Naive thymus-derived CD4-positive, alpha-beta T cell (primary cell): Measurements from ENCODE around the gene RHOBTB1. TPM values are rescaled to one million over a fixed set of nuclear protein-coding genes. Genes with fewer than 3 reads are reported as not detected.
"Not testable (repeated sequence)": the region's sequence is repeated elsewhere in the genome, so short reads cannot be mapped to it uniquely, and the experiment has no call there.

Experiments used
- ATAC-seq: fragments of 150-1000 bp; cut with Tn5 transposase; 2 replicates; pipeline ENCODE4 v1.10.0; 2021; ENCODE audit warnings: mild to moderate bottlenecking, moderate library complexity
- CTCF ChIA-PET: fragments of 350-600 bp; sonication (Branson Sonifier 250); formaldehyde crosslinking; loops from one replicate; lab custom pipeline; 2021; ENCODE audit warnings: antibody characterized with exemption; lab: Charles Lee
- POLR2A ChIA-PET: fragments of 350-600 bp; sonication (Branson Sonifier 250); formaldehyde crosslinking; loops from one replicate; lab custom pipeline; 2021; ENCODE audit warnings: antibody characterized with exemption, inconsistent platforms; lab: Charles Lee
- DNase-seq, 9 donors: peaks; one replicate each; pipeline versions ENCODE4 v3.0.0 to v3.0.0-alpha.2; 2020 to 2022; ENCODE audit warnings: mixed read lengths in 1 of 9
- H3K27ac ChIP-seq: one replicate; pipeline ENCODE4 v1.7.0; 2013; ENCODE audit warnings: mild to moderate bottlenecking, low read depth, low read length, moderate library complexity
- H3K27me3 ChIP-seq, 2 donors: one replicate each; pipeline ENCODE4 v1.7.0; 2013; ENCODE audit warnings: low read length in 2 of 2, mild to moderate bottlenecking in 2 of 2, moderate library complexity in 2 of 2; ENCODE audit not compliant: control insufficient read depth in 2 of 2, insufficient read depth in 2 of 2
- H3K36me3 ChIP-seq, 3 experiments: 1 replicate in 2 of 3; 2 replicates in 1 of 3; pipeline ENCODE4 v1.7.0; 2013; ENCODE audit warnings: low read length in 3 of 3, mild to moderate bottlenecking in 3 of 3, moderate library complexity in 1 of 3; ENCODE audit not compliant: insufficient read depth in 3 of 3, control insufficient read depth in 2 of 3
- H3K4me1 ChIP-seq, 2 donors: one replicate each; pipeline ENCODE4 v1.7.0; 2013; ENCODE audit warnings: low read length in 2 of 2, mild to moderate bottlenecking in 2 of 2, moderate library complexity in 1 of 2; ENCODE audit not compliant: control insufficient read depth in 2 of 2, insufficient read depth in 2 of 2
- H3K4me3 ChIP-seq: 2 replicates; pipeline ENCODE4 v1.7.0; 2013; ENCODE audit warnings: mild to moderate bottlenecking, low read length
- H3K9me3 ChIP-seq, 3 experiments: 1 replicate in 2 of 3; 2 replicates in 1 of 3; pipeline ENCODE4 v1.7.0; 2013; ENCODE audit warnings: low read length in 3 of 3; ENCODE audit not compliant: control insufficient read depth in 2 of 3
- H3K27ac Mint-ChIP-seq, 9 donors: one replicate each; pipeline ENCODE4 v1.8.0; 2020 to 2022; ENCODE audit warnings: mixed read lengths in 9 of 9, mild to moderate bottlenecking in 8 of 9, moderate library complexity in 5 of 9, inconsistent platforms in 2 of 9
- H3K27me3 Mint-ChIP-seq, 5 donors: one replicate each; pipeline ENCODE4 v1.8.0; 2021 to 2022; ENCODE audit warnings: mixed read lengths in 5 of 5, mild to moderate bottlenecking in 1 of 5
- H3K36me3 Mint-ChIP-seq, 5 donors: one replicate each; pipeline ENCODE4 v1.8.0; 2020 to 2022; ENCODE audit warnings: mixed read lengths in 5 of 5, mild to moderate bottlenecking in 3 of 5, inconsistent platforms in 1 of 5
- H3K4me1 Mint-ChIP-seq, 7 donors: one replicate each; pipeline ENCODE4 v1.8.0; 2020 to 2022; ENCODE audit warnings: mixed read lengths in 7 of 7, mild to moderate bottlenecking in 3 of 7, inconsistent platforms in 1 of 7
- H3K4me3 Mint-ChIP-seq, 10 donors: one replicate each; pipeline ENCODE4 v1.8.0; 2020 to 2022; ENCODE audit warnings: mild to moderate bottlenecking in 10 of 10, mixed read lengths in 10 of 10, moderate library complexity in 6 of 10, inconsistent platforms in 2 of 10
- H3K9me3 Mint-ChIP-seq, 11 donors: one replicate each; pipeline ENCODE4 v1.8.0; 2020 to 2022; ENCODE audit warnings: mixed read lengths in 11 of 11, mild to moderate bottlenecking in 4 of 11, inconsistent platforms in 1 of 11, moderate library complexity in 1 of 11
- intact Hi-C, 2 donors: fragments of 100-400 bp; cut with micrococcal nuclease; formaldehyde crosslinking; loops; one replicate each; pipeline ENCODE4 v1.15.1; 2023
- polyA plus RNA-seq, 2 donors: library from polyadenylated mRNA; unstranded; fragments of 300-500 nt; fragmentation: Illumina TruSeq; gene quantifications; one replicate each; pipeline ENCODE4 v1.2.3, GENCODE V29; 2021
- total RNA-seq, 6 experiments: library from RNA in 5 of 6; stranded (reverse) in 5 of 6; gene quantifications; 1 replicate in 5 of 6; 2 replicates in 1 of 6; pipeline ENCODE4 v1.2.3 and lab custom pipeline; 2021 to 2026

Gene RHOBTB1
- total and polyA plus RNA-seq, 7 experiments from 2014 or later = 0.11 to 1.1 (median 0.22) TPM; not detected in 3

DNA sequence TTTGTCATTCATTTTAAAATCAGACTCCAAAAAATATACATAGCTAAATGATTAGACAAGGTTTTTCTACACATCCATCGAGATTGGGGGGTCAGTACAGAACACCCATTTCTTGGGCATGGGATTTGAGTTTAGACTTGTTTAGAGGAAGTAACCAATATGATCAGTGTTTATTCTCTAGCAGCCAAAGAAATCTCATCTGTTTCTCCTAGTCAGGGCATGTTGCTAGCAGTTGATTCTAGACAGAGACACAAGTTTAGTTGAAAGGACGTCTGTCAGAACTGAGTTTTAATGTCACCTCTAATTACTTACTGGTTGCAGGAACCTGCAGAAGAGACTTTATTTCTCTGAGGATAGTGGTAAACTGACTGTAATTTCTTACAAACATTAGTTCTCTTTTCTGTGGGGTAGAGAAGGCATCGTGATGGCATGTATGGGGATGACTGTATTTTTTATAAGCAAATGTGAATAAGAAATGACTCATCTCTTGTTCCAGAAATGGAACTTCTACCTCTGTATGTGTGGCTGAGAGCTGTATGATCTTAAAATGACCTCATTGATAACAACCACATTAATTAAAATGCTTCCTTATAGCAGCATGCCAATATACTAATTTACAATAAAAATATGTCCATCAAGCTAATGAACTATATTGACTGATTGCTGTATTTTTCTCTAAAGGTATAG, 30.6 kb upstream of the RHOBTB1 start:
- no peak overlapping the region for H3K27ac Mint-ChIP-seq
- H3K36me3 ChIP-seq = no peaks in the 10 kb centered on the region
- H3K4me1 ChIP-seq = no peaks in the 10 kb centered on the region
- H3K9me3 ChIP-seq = no peaks in the 10 kb centered on the region
- no peak overlapping the region for H3K4me3 Mint-ChIP-seq
- no peak for DNase-seq
- H3K4me1 Mint-ChIP-seq = no peaks in the 10 kb centered on the region
- H3K27ac ChIP-seq = no peak overlapping the region
- H3K36me3 Mint-ChIP-seq = no peaks in the 10 kb centered on the region
- no peak overlapping the region for H3K4me3 ChIP-seq
- peaks cover 5 to 17% (median 9%) of the 10 kb centered on the region in 5 donors for H3K27me3 Mint-ChIP-seq
- intact Hi-C loops = no loop called here
- H3K9me3 Mint-ChIP-seq = no peaks in the 10 kb centered on the region
- ATAC-seq = no peak
- ChIA-PET CTCF (interaction anchor here (0.6 to 0.9 kb wide), 2 partner anchors 8 to 10 kb away, joined by 3 to 4 read pairs; no protein-coding TSS in a partner anchor), POLR2A (no interaction called here)
- H3K27me3 ChIP-seq = no peaks in the 10 kb centered on the region

DNA sequence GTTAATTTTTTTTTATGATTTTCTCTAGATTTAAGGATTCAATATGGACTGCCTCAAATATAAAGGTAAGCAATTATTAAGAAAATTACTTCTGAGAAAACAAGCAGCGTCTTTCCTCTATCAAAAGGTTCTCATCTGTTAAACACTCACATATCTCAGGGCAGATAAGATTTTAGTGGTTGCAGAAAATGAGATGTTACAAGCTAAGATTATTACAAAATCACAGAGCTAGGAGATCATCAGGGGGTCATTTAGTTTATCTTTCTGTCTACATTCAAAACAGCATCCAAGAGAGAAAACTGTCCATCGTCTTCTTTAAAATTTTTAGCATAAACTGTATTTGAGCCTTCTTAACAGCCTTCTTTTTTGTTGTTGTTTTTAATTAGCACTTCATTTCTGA, 29.1 kb upstream of the RHOBTB1 start:
- H3K27ac ChIP-seq = no peak overlapping the region

GRCh38 chr10:60972181-60972580, 28.2 kb upstream of the RHOBTB1 start:
- H3K4me1 ChIP-seq = not testable (repeated sequence)

More for the DNA sequence above, 29.1 kb upstream of the RHOBTB1 start:
- H3K4me3 Mint-ChIP-seq = no peak overlapping the region
- intact Hi-C loops = no loop called here
- no peak overlapping the region for H3K4me3 ChIP-seq
- no peaks in the 10 kb centered on the region for H3K9me3 ChIP-seq
- CTCF ChIA-PET = no interaction called here
- no peaks in the 10 kb centered on the region for H3K27me3 ChIP-seq
- peaks cover 3 to 24% (median 18%) of the 10 kb centered on the region in 5 donors for H3K27me3 Mint-ChIP-seq
- H3K4me1 Mint-ChIP-seq = peaks cover 0 to 6% (median 0%) of the 10 kb centered on the region in 7 donors
- no peaks in the 10 kb centered on the region for H3K36me3 Mint-ChIP-seq
- H3K9me3 Mint-ChIP-seq = no peaks in the 10 kb centered on the region
- H3K36me3 ChIP-seq = no peaks in the 10 kb centered on the region
- no peak for ATAC-seq
- DNase-seq = no peak
- no peaks in the 10 kb centered on the region for H3K4me1 ChIP-seq
- POLR2A ChIA-PET = no interaction called here
- no peak overlapping the region for H3K27ac Mint-ChIP-seq

DNA sequence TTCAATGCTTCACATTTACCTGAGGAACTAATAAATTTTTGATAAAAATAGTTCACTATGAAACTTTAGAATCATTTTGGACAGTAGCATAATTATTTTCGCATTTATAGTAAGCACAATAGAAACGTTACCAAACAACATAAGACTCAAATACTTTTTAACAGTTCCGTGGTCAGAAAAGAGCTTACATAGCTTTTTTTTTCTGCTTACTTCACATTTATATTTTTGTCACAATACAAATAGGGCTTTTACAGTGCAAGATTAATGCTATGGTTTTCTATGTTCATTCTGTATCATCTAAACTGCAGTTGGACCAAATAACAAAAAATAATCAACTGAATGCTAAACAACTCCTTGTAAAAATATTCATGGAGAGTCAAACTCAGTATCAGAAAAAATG, 26.5 kb upstream of the RHOBTB1 start:
- Histone ChIP-seq H3K27ac (no peak overlapping the region), H3K9me3 (no peaks in the 10 kb centered on the region), H3K4me3 (no peak overlapping the region), H3K36me3 (no peaks in the 10 kb centered on the region), H3K27me3 (no peaks in the 10 kb centered on the region), H3K4me1 (no peaks in the 10 kb centered on the region)
- no peak for DNase-seq
- POLR2A ChIA-PET = no interaction called here
- Mint-ChIP-seq H3K27me3 (peaks cover 5 to 33% (median 21%) of the 10 kb centered on the region in 5 donors), H3K27ac (no peak overlapping the region), H3K4me3 (no peak overlapping the region), H3K4me1 (peaks cover 0 to 10% (median 0%) of the 10 kb centered on the region in 7 donors), H3K9me3 (no peaks in the 10 kb centered on the region), H3K36me3 (no peaks in the 10 kb centered on the region)
- intact Hi-C loops = no loop called here
- ATAC-seq = no peak
- CTCF ChIA-PET = no interaction called here

More at GRCh38 chr10:60972181-60972580, 28.2 kb upstream of the RHOBTB1 start:
- CTCF ChIA-PET, H3K4me3 Mint-ChIP-seq, H3K36me3 Mint-ChIP-seq, H3K9me3 ChIP-seq, H3K27me3 ChIP-seq, POLR2A ChIA-PET, H3K36me3 ChIP-seq, H3K4me3 ChIP-seq, intact Hi-C loops, ATAC-seq, H3K27ac Mint-ChIP-seq, H3K9me3 Mint-ChIP-seq, H3K27ac ChIP-seq, DNase-seq: not testable (repeated sequence)
- Mint-ChIP-seq H3K27me3 (peaks cover 3 to 27% (median 23%) of the 10 kb centered on the region in 5 donors), H3K4me1 (peaks cover 0 to 10% (median 0%) of the 10 kb centered on the region in 7 donors)

- ChIA-PET POLR2A (no interaction called here), CTCF (no interaction called here)
- Histone ChIP-seq H3K36me3 (no peaks in the 10 kb centered on the region), H3K27ac (no peak overlapping the region), H3K4me1 (no peaks in the 10 kb centered on the region), H3K27me3 (no peaks in the 10 kb centered on the region), H3K9me3 (no peaks in the 10 kb centered on the region), H3K4me3 (no peak overlapping the region)
- DNase-seq (no peak), ATAC-seq (no peak)
- peaks cover 14 to 36% (median 24%) of the 10 kb centered on the region in 5 donors for H3K27me3 Mint-ChIP-seq
- no peaks in the 10 kb centered on the region for H3K36me3 Mint-ChIP-seq
- H3K9me3 Mint-ChIP-seq = no peaks in the 10 kb centered on the region
- H3K4me3 Mint-ChIP-seq = no peak overlapping the region
- intact Hi-C loops = loop anchor here in 1 of 2 donors (10.0 kb wide), 2 partner anchors 316 to 524 kb away; no protein-coding TSS in a partner anchor
- no peak overlapping the region for H3K27ac Mint-ChIP-seq
- peaks cover 0 to 16% (median 0%) of the 10 kb centered on the region in 7 donors for H3K4me1 Mint-ChIP-seq
Observed at GRCh38 chr10:60968504-60968903, 24.5 kb upstream of the RHOBTB1 start.

DNA sequence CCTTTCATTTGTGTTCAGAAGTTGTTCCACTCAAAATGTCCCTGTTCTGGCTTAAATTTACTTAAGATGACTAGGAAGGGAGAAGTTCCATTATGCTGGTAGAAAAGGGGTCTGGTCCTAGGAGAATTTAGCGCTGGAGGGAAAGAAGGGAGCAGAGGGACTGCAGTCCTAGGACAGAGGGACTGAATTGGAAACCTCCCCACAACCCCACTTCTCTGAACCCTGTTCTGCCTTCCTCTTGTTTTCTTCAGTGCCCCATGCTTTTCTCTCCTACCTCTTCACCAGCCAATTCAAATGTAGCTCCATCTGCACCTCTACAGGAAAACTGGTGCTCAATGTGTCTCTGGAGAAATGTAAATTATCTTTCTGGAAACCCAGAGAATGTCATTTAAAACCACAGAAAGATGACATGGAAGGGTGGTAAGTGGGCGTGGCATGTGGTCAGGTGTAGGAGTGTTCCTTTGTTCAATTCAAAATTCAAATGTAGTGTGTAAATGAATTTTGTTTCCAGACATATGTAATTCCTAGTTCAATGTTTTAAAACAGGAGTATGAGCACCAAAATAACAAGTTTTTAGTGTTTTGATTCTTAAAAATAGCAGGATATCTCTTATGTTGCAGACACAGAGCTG, 24.0 kb upstream of the RHOBTB1 start:
- intact Hi-C loops = loop anchor here in 1 of 2 donors (10.0 kb wide), 2 partner anchors 317 to 523 kb away; no protein-coding TSS in a partner anchor
- H3K27me3 ChIP-seq = no peaks in the 10 kb centered on the region
- DNase-seq (peak in 1 of 9 donors; percentile 47), ATAC-seq (no peak)
- H3K4me1 ChIP-seq = no peaks in the 10 kb centered on the region
- ChIA-PET POLR2A (no interaction called here), CTCF (no interaction called here)
- Mint-ChIP-seq H3K36me3 (no peaks in the 10 kb centered on the region), H3K4me1 (peaks cover 0 to 18% (median 0%) of the 10 kb centered on the region in 7 donors), H3K9me3 (no peaks in the 10 kb centered on the region), H3K27ac (no peak overlapping the region), H3K27me3 (peaks cover 14 to 36% (median 26%) of the 10 kb centered on the region in 5 donors), H3K4me3 (no peak overlapping the region)
- no peak overlapping the region for H3K4me3 ChIP-seq
- no peak overlapping the region for H3K27ac ChIP-seq
- H3K9me3 ChIP-seq = no peaks in the 10 kb centered on the region
- no peaks in the 10 kb centered on the region for H3K36me3 ChIP-seq
